Activated CD8-positive, alpha-beta memory T cell treated with anti-CD3 and anti-CD28 coated beads, Interleukin-2, amount 50 U/mL, for 24 hours (primary cell): ENCODE results near the gene DNAI1.

Source experiments
- DNase-seq: peaks from one replicate; pipeline ENCODE4 v3.0.0-alpha.2; 2020; ENCODE audit errors: extremely low read depth

Gene DNAI1

DNA sequence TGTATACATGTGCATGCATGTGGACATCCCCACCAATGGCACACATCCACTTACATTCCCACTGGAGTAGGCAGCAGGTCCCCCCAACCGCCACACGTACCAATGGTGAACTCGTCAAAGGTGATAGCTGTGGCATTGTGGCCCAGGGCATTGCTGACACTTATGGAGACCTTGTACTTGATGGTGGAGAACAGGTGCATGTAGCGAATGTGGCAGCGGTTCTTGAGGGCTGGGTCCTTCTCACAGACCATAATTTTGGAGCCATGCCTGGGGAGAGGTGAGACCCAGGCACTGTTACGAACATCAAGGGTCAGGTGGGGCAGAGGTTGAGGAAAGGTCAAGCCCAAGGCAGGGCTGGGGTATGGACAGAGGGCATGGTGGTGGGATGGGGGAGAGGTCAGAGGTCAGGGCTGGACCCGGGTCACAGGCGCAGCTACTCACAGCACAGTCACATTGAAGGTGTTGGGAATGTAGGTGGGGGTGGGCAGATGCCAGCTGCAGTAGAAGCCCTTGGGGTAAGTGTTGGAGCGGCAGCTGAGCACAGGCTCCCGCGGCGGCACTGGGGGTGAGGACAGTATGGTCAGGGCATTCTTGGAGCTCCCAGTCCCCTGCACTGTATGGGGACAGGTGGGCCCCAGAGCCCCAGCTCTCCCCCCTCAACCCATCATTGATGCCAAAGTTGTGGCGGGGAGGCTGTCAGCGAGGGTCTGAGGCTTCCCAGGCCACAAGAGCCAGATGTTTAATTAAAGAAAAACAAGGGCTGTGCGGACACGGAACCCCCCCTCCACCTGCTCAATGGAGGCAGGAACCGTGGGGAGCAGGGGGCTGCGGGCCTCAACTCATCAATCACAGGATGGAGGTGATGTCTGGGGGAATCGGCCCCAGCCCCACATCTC is 99.1 kb downstream of the DNAI1 start:
- no peak for DNase-seq

DNA sequence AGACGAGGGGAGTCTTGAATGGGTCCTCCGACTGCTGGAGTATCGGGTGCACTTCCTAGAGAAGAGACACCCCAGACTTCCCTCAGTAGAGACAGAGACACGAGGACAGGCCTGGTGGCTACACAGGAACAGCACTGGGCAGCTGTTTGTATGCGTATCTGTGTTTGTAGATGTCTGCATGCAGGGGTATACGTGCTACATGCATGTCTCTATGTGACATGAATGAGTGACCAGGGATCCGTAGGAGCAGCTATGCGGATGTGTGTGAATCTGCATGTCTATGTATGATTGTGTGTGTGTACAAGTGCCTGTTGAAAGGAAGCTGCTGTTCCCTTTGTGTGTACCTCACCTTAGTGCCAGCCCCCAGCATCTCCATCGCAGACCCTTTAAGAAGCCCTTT is 99.8 kb downstream of the DNAI1 start:
- DNase-seq = no peak

DNA sequence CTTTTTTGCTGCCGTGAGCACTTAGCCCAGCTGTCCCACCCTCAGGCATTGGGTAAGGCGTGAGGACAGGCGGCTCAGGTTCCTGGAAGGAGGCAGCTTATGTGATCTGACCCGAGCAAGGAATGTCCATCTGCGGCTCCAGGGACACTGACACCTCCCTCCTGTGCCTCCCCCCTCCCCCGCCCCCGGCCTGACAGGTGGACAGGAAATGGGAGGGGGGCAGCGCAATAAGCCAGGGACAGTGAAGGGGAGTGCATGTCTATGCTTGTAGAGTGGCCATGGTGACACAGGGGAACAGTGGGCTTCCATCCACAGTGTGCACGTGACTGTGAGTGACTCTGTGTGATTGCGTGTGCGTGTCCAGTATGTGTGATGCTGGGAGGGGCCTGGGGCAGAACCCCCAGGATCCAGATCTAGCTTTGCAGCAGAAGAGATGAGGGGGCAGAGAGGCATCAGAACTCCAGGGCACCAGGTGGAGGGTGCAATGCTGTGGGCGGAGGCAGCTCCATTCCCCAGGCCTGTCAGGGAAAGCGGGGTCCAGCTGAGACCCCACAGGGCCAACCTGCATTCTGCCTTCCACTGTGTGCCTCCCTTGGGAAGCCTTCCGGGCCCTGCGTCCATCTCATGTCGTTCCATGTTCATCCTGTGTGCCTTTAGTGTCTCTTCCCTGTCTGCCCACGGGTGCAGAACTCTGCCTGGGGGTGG is 100.5 kb downstream of the DNAI1 start:
- DNase-seq = no peak

DNA sequence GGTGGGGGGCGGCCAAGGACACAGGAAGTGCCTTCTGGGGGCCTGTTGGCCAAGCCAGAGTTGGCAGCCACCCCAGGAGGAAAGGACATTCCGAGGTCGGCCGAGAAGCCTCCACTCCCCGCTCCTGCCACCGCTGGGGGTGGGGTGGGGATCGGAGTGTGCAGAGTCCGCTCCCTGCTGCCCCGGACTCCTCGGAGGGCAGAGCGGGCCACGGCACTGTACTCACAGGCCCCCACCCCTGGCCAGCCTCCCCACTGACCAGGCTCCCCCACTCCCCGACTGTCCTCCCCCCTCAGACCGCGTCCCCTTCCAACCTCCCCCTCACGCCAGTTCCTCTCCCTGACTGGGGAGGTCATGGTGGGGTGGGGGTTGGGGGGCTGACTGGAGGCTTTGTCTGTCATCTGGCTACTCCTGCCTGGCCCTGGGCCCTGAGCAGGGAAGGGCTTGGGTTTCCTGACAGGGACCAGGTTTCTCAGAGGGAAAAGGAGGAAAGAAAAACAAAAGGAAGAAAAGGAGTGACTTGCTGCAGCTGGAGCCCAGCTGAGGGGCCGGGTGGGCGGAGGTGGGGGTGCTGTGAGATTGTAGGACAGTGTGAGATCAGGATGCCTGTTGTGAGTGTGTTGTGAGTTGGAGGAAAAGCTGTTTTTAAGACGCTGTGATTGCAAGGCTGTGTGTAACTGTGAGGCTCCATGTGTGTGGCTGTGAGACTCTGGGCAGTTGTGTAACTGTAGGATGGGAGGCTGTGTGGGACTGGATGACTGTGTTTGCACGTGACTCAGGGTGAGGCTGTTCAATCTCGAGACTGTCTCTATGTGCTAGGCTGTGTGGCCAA is 101.2 kb downstream of the DNAI1 start:
- DNase-seq = no peak

DNA sequence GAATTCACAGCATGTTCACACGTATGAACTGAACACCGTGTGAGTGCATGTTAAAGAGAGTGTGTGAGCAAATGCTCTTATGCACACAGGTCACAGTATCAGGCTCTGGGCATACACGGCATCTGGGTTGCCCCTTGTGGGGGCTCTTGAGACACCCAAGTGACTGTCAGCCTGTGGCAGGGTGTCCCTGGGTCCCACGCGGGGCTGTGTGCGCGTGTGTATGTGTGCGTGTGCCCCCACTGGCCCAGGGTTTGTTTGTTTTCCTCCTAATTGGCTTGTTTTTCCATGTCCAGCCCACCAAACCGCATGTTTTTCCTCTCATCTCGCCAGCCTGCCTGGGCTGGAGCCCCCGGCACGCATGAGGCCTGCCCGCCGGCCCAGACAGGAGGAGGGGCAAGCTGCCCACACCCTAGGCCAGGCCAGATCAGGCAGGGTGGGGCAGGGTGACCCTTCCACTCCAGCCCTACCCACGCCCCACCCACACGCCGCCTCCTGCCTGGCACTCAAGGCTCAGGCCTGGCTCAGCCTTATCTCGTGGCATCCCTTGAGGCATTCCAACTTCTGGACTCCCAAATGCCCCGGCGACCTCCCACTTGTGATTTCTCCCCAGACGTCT is 102.1 kb downstream of the DNAI1 start:
- DNase-seq = no peak

DNA sequence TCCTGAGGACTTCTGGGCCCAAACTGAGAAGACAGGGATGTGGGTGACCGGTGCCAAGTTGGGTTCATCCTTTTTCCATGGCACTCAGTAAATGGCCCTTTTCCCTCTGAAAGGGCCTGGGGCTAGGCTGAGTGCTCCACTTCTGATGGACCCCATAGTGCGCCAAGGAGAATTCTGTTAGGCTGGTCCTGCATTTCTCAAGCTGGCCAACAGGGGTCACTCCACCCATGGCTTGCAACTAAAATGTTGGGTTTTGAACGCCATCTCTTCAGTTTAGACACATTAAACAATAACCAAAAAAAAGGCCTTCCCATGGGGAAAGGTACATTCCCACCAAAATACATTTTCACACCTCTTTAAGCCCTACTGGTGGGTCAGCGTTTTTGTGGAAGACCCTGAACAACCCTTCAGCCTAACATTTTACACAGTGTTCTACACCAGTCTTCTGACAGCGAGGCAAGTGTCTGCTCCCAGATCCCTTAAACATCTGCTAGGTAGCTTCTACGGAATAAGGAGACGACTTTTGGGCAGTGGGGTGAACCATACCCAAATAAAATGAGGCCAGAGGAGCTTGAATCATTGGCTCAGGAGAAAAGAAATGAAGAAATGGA is 103.6 kb downstream of the DNAI1 start:
- no peak for DNase-seq

DNA sequence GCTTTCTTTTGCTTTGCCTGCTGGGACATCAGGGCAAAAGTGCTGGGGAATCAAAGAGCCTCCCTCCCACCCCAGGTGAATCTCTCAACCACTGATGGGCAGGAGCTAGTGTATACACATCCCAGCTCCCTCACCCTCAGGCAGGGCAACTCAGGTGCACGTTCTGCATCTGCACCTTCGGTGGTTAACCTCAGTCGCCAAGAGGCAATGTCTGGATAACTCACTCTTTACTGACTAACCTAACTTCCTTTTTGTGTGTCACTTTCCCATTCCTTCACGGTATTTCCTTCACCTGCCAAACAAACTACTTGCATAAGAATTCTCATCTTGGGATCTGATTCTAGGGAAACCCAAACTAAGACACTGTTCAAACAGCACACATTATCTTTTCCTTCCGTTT is 104.7 kb downstream of the DNAI1 start:
- no peak for DNase-seq

DNA sequence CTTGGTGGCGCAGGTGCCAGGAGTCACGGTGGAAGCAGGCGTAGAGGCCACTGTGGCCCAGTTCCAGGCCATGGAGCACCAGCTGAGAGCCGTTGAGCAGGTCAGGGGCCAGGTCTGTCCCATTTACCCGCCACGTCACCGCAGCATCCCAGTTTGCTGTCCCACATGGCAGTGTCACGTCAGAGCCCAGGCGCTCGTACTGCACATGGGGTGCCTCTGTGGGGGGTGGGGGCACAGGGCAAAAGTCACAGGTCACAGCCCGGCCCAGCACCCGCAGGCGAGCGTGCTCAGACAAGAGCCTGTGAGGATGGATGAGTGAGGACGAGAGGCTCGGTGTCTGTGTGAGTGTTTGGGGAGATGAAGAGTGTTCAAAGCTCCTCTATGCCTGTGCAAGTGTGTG is 106.0 kb downstream of the DNAI1 start:
- no peak for DNase-seq

DNA sequence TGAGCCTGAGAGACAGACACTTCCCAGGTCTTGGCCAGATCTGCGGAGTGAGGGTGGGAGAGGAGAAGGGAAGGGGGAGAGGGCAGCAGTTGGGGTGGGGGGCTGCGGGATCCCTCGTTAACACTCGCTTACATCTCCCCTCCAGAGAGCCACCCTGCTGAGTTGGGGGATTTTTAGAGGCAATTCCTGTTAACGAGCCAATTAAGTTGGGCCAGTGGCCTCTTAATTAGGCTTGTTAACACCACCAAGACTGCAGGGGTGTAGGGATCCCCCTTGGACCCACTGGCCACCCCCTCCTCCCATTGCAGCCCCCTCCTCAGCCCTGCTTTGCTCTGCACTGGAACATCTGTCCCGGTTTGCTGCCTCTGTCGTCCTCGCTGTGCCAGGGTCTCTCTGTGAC is 107.3 kb downstream of the DNAI1 start:
- DNase-seq = no peak

DNA sequence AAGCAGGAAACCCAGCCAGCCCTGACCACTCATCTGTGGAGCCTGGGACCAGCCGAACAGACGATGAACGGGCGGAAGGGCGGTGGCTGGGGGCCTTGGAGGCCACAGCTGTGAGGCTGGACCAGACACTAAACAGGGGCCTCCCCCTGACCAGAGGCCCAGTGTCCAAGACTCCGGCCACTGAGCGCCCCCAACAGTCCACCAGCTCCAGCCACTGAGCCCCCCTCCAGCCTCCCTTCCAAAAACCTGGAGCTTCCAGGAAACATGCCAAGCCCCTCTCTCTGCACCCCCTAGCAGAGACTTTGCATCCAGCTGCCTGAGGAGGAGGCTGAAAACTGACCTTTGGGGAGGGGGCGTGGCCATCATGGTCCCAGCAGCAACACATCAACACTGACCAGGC is 107.7 kb downstream of the DNAI1 start:
- no peak for DNase-seq

DNA sequence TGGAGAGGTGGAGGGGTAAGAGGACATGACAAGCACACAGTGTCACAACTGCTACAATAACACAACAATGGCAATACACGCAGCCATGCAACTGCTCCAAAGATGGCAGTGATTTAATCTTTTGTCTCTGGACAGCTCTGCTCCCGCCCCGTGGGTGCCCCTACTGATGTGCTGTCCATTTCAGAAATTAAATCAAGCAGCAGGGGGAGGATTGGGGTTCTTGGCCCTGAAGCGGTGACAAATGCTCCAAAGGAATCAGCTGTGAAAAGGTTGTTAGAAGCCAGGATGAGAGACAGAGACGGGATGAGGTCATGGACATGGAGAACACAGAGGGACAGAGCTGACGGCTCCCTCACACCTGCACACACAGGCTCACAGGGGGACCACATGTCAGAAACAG is 108.4 kb downstream of the DNAI1 start:
- no peak for DNase-seq

DNA sequence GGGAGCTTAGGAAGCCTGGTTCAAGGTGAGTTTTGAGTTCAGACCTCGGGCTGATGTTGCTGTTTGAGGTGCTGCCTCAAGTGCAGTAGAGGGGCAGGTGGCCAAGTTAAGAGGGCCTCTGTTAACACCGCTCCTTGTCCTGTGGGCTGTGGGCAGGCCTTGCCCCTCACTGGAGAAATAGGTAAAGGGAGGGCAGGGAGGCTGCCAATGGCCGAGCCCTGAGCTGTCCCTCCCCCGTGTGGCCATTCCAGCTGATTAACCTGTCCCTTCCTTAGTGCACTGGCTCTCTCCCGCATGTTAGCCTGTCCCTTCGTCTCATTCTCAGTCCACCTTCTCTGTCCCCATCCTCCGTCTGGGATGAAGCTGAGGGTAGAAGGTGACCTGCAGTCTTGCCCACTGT is 109.5 kb downstream of the DNAI1 start:
- no peak for DNase-seq

DNA sequence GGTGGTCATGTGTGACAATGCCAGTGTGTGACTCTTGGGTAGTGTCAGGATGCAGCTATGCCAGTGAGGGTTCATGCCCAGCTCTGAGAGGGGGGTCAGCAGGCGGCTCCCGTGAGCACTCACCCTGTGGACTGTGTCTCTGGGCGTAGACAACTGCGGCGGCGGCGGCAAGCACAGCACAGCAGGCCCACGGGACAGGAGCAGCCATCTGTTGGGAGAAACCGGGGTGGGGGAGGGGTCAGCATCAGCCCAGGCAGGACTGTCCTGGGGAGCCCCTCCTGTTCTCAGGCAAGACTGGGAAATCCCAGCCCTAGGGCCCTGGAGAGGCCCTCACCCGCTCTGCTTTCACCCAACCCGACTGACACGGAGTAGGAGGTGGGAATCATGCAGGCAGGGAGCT is 110.2 kb downstream of the DNAI1 start:
- DNase-seq = no peak

DNA sequence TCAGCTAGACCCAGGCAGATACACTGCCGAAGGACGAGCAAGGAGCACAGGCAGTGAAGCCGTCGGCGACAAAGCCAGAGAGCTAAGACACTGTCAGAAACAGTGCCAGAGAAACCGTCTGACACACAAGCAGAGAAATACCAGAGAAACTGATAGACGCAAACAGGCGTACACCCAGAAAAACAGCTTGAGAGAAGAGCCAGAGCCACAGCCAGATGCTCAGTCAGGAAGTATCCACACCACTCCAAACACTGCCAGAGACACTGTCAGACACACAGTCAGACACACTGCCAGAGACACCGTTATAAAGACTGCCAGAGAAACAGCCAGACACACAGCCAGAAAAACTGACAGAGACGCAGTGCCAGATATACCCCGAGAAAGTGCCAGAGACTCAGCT is 111.8 kb downstream of the DNAI1 start:
- DNase-seq = no peak
